HG03064 (cell line): ENCODE measurements around the gene CTBP2.

ENCODE experiments used
- ATAC-seq: cut with Tn5 transposase; IDR thresholded peaks from one replicate; pipeline ENCODE4 v1.9.1; 2021; ENCODE audit warnings: low read depth; ENCODE audit not compliant: unreplicated experiment

The CTBP2 gene

GRCh38 chr10:125015356-125015944 is 144.9 kb downstream of the CTBP2 start:
- no peak for ATAC-seq

GRCh38 chr10:125014836-125015355 is 145.5 kb downstream of the CTBP2 start:
- ATAC-seq: no peak

GRCh38 chr10:125014086-125014830 is 146.1 kb downstream of the CTBP2 start:
- no peak for ATAC-seq

- ATAC-seq: no peak
Measured at GRCh38 chr10:125013529-125013872, 146.9 kb downstream of the CTBP2 start.

- no peak for ATAC-seq
Measured at GRCh38 chr10:125012851-125013528, 147.4 kb downstream of the CTBP2 start.

GRCh38 chr10:125011926-125012705 is 148.2 kb downstream of the CTBP2 start:
- ATAC-seq: no peak

- no peak for ATAC-seq
Measured at GRCh38 chr10:125011171-125011925, 149.0 kb downstream of the CTBP2 start.

- ATAC-seq: no peak
Measured at GRCh38 chr10:125010362-125010761, 150.0 kb downstream of the CTBP2 start.

- ATAC-seq: no peak
Measured at GRCh38 chr10:125009661-125010161, 150.7 kb downstream of the CTBP2 start.

GRCh38 chr10:125008689-125009638 is 151.4 kb downstream of the CTBP2 start:
- no peak for ATAC-seq

GRCh38 chr10:125007436-125007835 is 152.9 kb downstream of the CTBP2 start:
- ATAC-seq: no peak

GRCh38 chr10:125006921-125007426 is 153.4 kb downstream of the CTBP2 start:
- ATAC-seq: no peak

GRCh38 chr10:125006188-125006680 is 154.1 kb downstream of the CTBP2 start:
- ATAC-seq: no peak

- ATAC-seq: no peak
Measured at GRCh38 chr10:125005312-125006187, 154.8 kb downstream of the CTBP2 start.

GRCh38 chr10:125004571-125005311 is 155.6 kb downstream of the CTBP2 start:
- ATAC-seq: no peak

GRCh38 chr10:125003901-125004467 is 156.4 kb downstream of the CTBP2 start:
- no peak for ATAC-seq
